GM12875 (cell line): ENCODE data around the gene PSMA7.

Experiments
- H3K4me3 ChIP-seq: one replicate; pipeline ENCODE4 v1.5.1; 2011; ENCODE audit warnings: low read depth, low read length, control low read depth
- CTCF ChIP-seq: IDR thresholded peaks from 2 replicates; pipeline ENCODE4 v1.5.1; 2011; ENCODE audit warnings: low read depth, mild to moderate bottlenecking, control low read depth, inconsistent platforms, low read length, moderate library complexity, borderline replicate concordance; ENCODE audit not compliant: insufficient read depth

PSMA7 gene

GRCh38 chr20:62159052-62159451 lies 15.9 kb upstream of the PSMA7 start:
- TF ChIP-seq CTCF: no peak
- H3K4me3 ChIP-seq: no peak overlapping the region

- no peak overlapping the region for H3K4me3 ChIP-seq
- TF ChIP-seq CTCF: no peak
Observed at GRCh38 chr20:62158541-62158940, 15.3 kb upstream of the PSMA7 start.

GRCh38 chr20:62158088-62158400 lies 14.8 kb upstream of the PSMA7 start:
- no peak for TF ChIP-seq CTCF

GRCh38 chr20:62157387-62158087 lies 14.3 kb upstream of the PSMA7 start:
- H3K4me3 ChIP-seq: no peak overlapping the region
- no peak for TF ChIP-seq CTCF

More at GRCh38 chr20:62158088-62158400, 14.8 kb upstream of the PSMA7 start:
- H3K4me3 ChIP-seq: no peak overlapping the region

- TF ChIP-seq CTCF: peak; percentile 80
- no peak overlapping the region for H3K4me3 ChIP-seq
Observed at GRCh38 chr20:62156592-62157386, 13.6 kb upstream of the PSMA7 start.

GRCh38 chr20:62156254-62156556 lies 13.0 kb upstream of the PSMA7 start:
- no peak overlapping the region for H3K4me3 ChIP-seq
- TF ChIP-seq CTCF: no peak

- no peak overlapping the region for H3K4me3 ChIP-seq
- TF ChIP-seq CTCF: no peak
Observed at GRCh38 chr20:62155428-62156253, 12.4 kb upstream of the PSMA7 start.
